IMR-90 (cell line): ENCODE results near the gene IMPG1. TPM values are rescaled to one million over a fixed set of nuclear protein-coding genes. Genes with fewer than 3 reads are reported as not detected.

Experiments used
- ATAC-seq: fragments of 200-7000 bp; cut with Tn5 transposase; 2 replicates; pipeline ENCODE4 v1.9.1; 2020; ENCODE audit warnings: low read depth, mild to moderate bottlenecking, moderate library complexity
- BruUV-seq: library from RNA; stranded (reverse); fragments of 400-500 nt; replicated peaks from 2 replicates; lab custom pipeline; 2021; lab: Mats Ljungman, UMichigan
- CTCF ChIA-PET: fragments of 300-600 bp; formaldehyde crosslinking; extraction: SDS; loops from one replicate; lab custom pipeline; 2021; ENCODE audit warnings: antibody characterized with exemption; lab: Yijun Ruan, JAX
- POLR2A ChIA-PET: fragments of 300-600 bp; sonication (Branson Sonifier 250); formaldehyde crosslinking; loops from one replicate; lab custom pipeline; 2022; ENCODE audit warnings: antibody characterized with exemption; ENCODE audit not compliant: unreplicated experiment; lab: Charles Lee
- DNase-seq: peaks from one replicate; pipeline ENCODE4 v3.0.0; 2013
- H2AFZ ChIP-seq: replicated peaks from 2 replicates; pipeline ENCODE3; 2013; ENCODE audit warnings: low read length, mild to moderate bottlenecking; ENCODE audit not compliant: poor library complexity
- H2AK5ac ChIP-seq: 2 replicates; pipeline ENCODE4 v1.6.1; 2013; ENCODE audit warnings: low read depth, low read length, inconsistent platforms
- H2AK9ac ChIP-seq: replicated peaks from 2 replicates; pipeline ENCODE3; 2013; ENCODE audit warnings: mild to moderate bottlenecking, low read depth, low read length, moderate library complexity; ENCODE audit not compliant: poor library complexity
- H2BK120ac ChIP-seq: 2 replicates; pipeline ENCODE4 v1.6.1; 2013; ENCODE audit warnings: low read depth, low read length, inconsistent platforms
- H2BK15ac ChIP-seq: 3 replicates; pipeline ENCODE4 v1.6.1; 2013; ENCODE audit warnings: low read depth, low read length, inconsistent platforms
- H2BK20ac ChIP-seq: 2 replicates; pipeline ENCODE4 v1.6.1; 2013; ENCODE audit warnings: low read depth, mild to moderate bottlenecking, inconsistent platforms, low read length, moderate library complexity
- H2BK5ac ChIP-seq: 2 replicates; pipeline ENCODE4 v1.6.1; 2013; ENCODE audit warnings: mild to moderate bottlenecking, low read depth, low read length, inconsistent platforms; ENCODE audit not compliant: poor library complexity, severe bottlenecking
- H3K14ac ChIP-seq: replicated peaks from 2 replicates; pipeline ENCODE4 v1.6.1; 2013; ENCODE audit warnings: low read depth, low read length, inconsistent platforms
- H3K18ac ChIP-seq: 2 replicates; pipeline ENCODE4 v1.6.1; 2013; ENCODE audit warnings: low read depth, low read length, control low read depth
- H3K23ac ChIP-seq: 2 replicates; pipeline ENCODE4 v1.6.1; 2013; ENCODE audit warnings: low read depth, low read length, inconsistent platforms
- H3K27ac ChIP-seq: 2 replicates; pipeline ENCODE4 v1.5.1; 2013; ENCODE audit warnings: mild to moderate bottlenecking, control low read depth, low read length; ENCODE audit not compliant: insufficient read depth
- H3K27me3 ChIP-seq: 2 replicates; pipeline ENCODE4 v1.6.1; 2013; ENCODE audit warnings: low read length; ENCODE audit not compliant: control insufficient read depth, insufficient read depth
- H3K36me3 ChIP-seq: 2 replicates; pipeline ENCODE4 v1.6.1; 2013; ENCODE audit warnings: low read length, mixed read lengths; ENCODE audit not compliant: control insufficient read depth, insufficient read depth
- H3K4ac ChIP-seq: 2 replicates; pipeline ENCODE4 v1.6.1; 2013; ENCODE audit warnings: low read depth, low read length, inconsistent platforms
- H3K4me1 ChIP-seq: 2 replicates; pipeline ENCODE4 v1.6.1; 2013; ENCODE audit warnings: low read length, mixed read lengths; ENCODE audit not compliant: control insufficient read depth, insufficient read depth
- H3K4me2 ChIP-seq: 2 replicates; pipeline ENCODE4 v1.6.1; 2013; ENCODE audit warnings: low read depth, mild to moderate bottlenecking, control low read depth, low read length, moderate library complexity
- H3K4me3 ChIP-seq: 2 replicates; pipeline ENCODE4 v1.5.1; 2013; ENCODE audit warnings: low read depth, mild to moderate bottlenecking, control low read depth, low read length, moderate library complexity; ENCODE audit not compliant: insufficient read depth
- H3K56ac ChIP-seq: 2 replicates; pipeline ENCODE4 v1.6.1; 2013; ENCODE audit warnings: low read length, inconsistent platforms; ENCODE audit not compliant: insufficient read depth; ENCODE audit errors: extremely low read depth
- H3K79me1 ChIP-seq, 2 experiments: 2 replicates each; pipeline ENCODE4 v1.6.1; 2013; ENCODE audit warnings: low read length in 2 of 2, inconsistent platforms in 1 of 2, low read depth in 1 of 2
- H3K9ac ChIP-seq: 2 replicates; pipeline ENCODE4 v1.6.1; 2013; ENCODE audit warnings: low read depth, low read length, control low read depth
- H3K9me1 ChIP-seq: 2 replicates; pipeline ENCODE4 v1.6.1; 2013; ENCODE audit warnings: low read length, inconsistent platforms; ENCODE audit not compliant: insufficient read depth
- H3K9me3 ChIP-seq: 2 replicates; pipeline ENCODE4 v1.6.1; 2013; ENCODE audit warnings: low read length; ENCODE audit not compliant: control insufficient read depth, insufficient read depth
- H4K20me1 ChIP-seq: 2 replicates; pipeline ENCODE4 v1.6.1; 2013; ENCODE audit warnings: low read length, inconsistent platforms; ENCODE audit not compliant: insufficient read depth
- H4K5ac ChIP-seq: 2 replicates; pipeline ENCODE4 v1.6.1; 2013; ENCODE audit warnings: mild to moderate bottlenecking, low read depth, low read length, control low read depth
- H4K8ac ChIP-seq, 2 experiments: 2 replicates each; pipeline ENCODE4 v1.6.1; 2013; ENCODE audit warnings: low read depth in 2 of 2, low read length in 2 of 2, control low read depth in 1 of 2, inconsistent platforms in 1 of 2
- H4K91ac ChIP-seq: 2 replicates; pipeline ENCODE4 v1.6.1; 2013; ENCODE audit warnings: low read depth, low read length, inconsistent platforms; ENCODE audit not compliant: insufficient read depth
- CTCF ChIP-seq: conservative IDR thresholded peaks from 2 replicates; pipeline ENCODE4 v1.5.1; 2012; ENCODE audit warnings: mild to moderate bottlenecking, low read depth, low read length, improper control_type of control experiment
- POLR2A ChIP-seq: IDR thresholded peaks from 2 replicates; pipeline ENCODE4 v1.6.1; 2012; ENCODE audit warnings: mild to moderate bottlenecking, low read depth, low read length
- RCOR1 ChIP-seq: IDR thresholded peaks from 2 replicates; pipeline ENCODE4 v1.6.1; 2012; ENCODE audit warnings: mild to moderate bottlenecking, low read length, improper control_type of control experiment; ENCODE audit not compliant: insufficient replicate concordance
- WGBS, 2 experiments: methylation state at CpG; one replicate each; pipeline versions ENCODE4 v1.1.5 to v1.1.7; 2013; ENCODE audit warnings: missing lambda C conversion rate in 2 of 2; ENCODE audit not compliant: insufficient read length in 1 of 2; ENCODE audit errors: extremely low coverage in 2 of 2; 5-methylcytosine and 5-hydroxymethylcytosine counted together
- dilution Hi-C: fragments of 300-500 bp; cut with HindIII; formaldehyde crosslinking; loops from one replicate; pipeline ENCODE4 v1.14.3; 2018; ENCODE audit warnings: low sequenced_read_pairs; ENCODE audit not compliant: unreplicated experiment
- in situ Hi-C: fragments of 300-500 bp; cut with MboI; formaldehyde crosslinking; loops from 3 replicates; pipeline ENCODE4 v1.14.3; 2019; ENCODE audit warnings: low sequenced_read_pairs, inconsistent platforms, mixed read lengths
- intact Hi-C: fragments of 100-400 bp; cut with micrococcal nuclease; formaldehyde crosslinking; loops from 2 replicates; pipeline ENCODE4 v1.10.0; 2022
- polyA plus RNA-seq, 3 experiments: library from polyadenylated mRNA; depleted of rRNA; stranded (reverse); fragments of >200 nt; gene quantifications; 2 replicates each; pipeline ENCODE4 v1.2.3, GENCODE V29; 2012; ENCODE audit warnings: low replicate concordance in 1 of 3
- total RNA-seq: library from RNA; depleted of rRNA; stranded (reverse); fragments of >200 nt; gene quantifications from 2 replicates; pipeline ENCODE4 v1.2.3, GENCODE V29; 2012

IMPG1 gene
- total and polyA plus RNA-seq, 2 of the 4 experiments (the other 2 are of a cell fraction), result not detected

- CTCF ChIA-PET, result no interaction called here
- in situ Hi-C loops, result no loop called here
- no TSS peak for BruUV-seq
Measured at GRCh38 chr6:76004202-76004601, 68.3 kb downstream of the IMPG1 start.

More at GRCh38 chr6:76004202-76004601, 68.3 kb downstream of the IMPG1 start:
- Histone ChIP-seq H2AK5ac (no peak overlapping the region), H3K18ac (no peak overlapping the region), H3K4me3 (no peak overlapping the region), H2BK15ac (no peak overlapping the region), H2BK120ac (no peak overlapping the region), H2BK5ac (no peak overlapping the region), H3K27me3 (no peaks in the 10 kb centered on the region), H4K91ac (no peak overlapping the region), H3K4me2 (no peak overlapping the region), H2AFZ (no peak overlapping the region), H3K79me1 (no peaks in the 10 kb centered on the region), H4K20me1 (no peaks in the 10 kb centered on the region), H3K56ac (no peak overlapping the region), H3K36me3 (no peaks in the 10 kb centered on the region), H3K9me3 (no peaks in the 10 kb centered on the region), H2AK9ac (no peak overlapping the region), H3K14ac (no peak overlapping the region), H3K9me1 (no peaks in the 10 kb centered on the region), H3K9ac (no peak overlapping the region), H4K5ac (no peak overlapping the region), H2BK20ac (no peak overlapping the region), H3K4me1 (no peaks in the 10 kb centered on the region), H4K8ac (no peak overlapping the region), H3K23ac (no peak overlapping the region), H3K27ac (no peak overlapping the region), H3K4ac (no peak overlapping the region)
- DNase-seq (no peak), ATAC-seq (no peak)
- no CpG with 5 or more reads among the region's 2 CpGs for WGBS, 2 experiments
- intact Hi-C loops, result no loop called here
- no peak for TF ChIP-seq RCOR1
- TF ChIP-seq POLR2A, result no peak
- no peak for TF ChIP-seq CTCF
- POLR2A ChIA-PET, result no interaction called here
- dilution Hi-C loops, result no loop called here
